ENCODE results near the gene ELANE. TPM values are rescaled to one million over a fixed set of nuclear protein-coding genes. Genes with fewer than 3 reads are reported as not detected.

The ELANE gene
- polyA plus RNA-seq, 1 experiment, result not detected

DNA sequence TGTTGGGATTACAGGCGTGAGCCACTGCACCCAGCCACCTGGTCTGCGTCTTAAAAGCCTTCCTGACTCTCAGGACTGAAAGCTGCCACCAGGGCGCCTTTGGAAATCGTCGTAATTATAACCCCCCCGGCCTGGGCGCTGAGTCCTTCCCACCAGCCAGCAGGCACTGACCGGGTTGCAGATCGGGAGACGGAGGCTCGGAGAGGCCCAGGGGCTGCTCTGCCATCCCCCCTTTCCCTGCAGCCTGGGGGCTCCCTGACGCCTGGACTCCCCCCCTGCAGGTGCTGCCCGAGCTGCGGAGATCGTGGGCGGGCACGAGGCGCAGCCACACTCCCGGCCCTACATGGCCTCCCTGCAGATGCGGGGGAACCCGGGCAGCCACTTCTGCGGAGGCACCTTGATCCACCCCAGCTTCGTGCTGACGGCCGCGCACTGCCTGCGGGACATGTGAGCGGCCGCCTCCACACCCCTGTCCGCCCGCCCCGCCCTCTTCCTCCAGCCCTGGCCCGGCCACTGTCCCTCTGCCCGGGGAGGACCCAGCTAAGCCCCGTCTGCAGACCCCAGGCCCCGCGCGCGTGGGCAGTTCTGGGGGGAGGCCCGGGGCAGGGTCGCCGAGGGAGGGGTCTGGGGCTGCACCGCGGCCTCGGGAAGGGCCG lies 8.8 kb upstream of the ELANE start:
- H3K27me3 ChIP-seq (ENCODE audit: control insufficient read depth, insufficient read depth, low read length), result peaks cover 22% of the 10 kb centered on the region
- ChIA-PET CTCF (interaction anchor here (0.6 kb wide), 1 partner anchor 157 kb away, joined by 7 read pairs; the partner anchor contains the start of gene GRIN3B), POLR2A (no interaction called here)
- no peak for DNase-seq (ENCODE audit: low read depth, low spot score)
- no peak overlapping the region for H3K27ac ChIP-seq (ENCODE audit: low read depth, low read length)
- TF ChIP-seq, protein P1, sequence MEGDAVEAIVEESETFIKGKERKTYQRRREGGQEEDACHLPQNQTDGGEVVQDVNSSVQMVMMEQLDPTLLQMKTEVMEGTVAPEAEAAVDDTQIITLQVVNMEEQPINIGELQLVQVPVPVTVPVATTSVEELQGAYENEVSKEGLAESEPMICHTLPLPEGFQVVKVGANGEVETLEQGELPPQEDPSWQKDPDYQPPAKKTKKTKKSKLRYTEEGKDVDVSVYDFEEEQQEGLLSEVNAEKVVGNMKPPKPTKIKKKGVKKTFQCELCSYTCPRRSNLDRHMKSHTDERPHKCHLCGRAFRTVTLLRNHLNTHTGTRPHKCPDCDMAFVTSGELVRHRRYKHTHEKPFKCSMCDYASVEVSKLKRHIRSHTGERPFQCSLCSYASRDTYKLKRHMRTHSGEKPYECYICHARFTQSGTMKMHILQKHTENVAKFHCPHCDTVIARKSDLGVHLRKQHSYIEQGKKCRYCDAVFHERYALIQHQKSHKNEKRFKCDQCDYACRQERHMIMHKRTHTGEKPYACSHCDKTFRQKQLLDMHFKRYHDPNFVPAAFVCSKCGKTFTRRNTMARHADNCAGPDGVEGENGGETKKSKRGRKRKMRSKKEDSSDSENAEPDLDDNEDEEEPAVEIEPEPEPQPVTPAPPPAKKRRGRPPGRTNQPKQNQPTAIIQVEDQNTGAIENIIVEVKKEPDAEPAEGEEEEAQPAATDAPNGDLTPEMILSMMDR (IDR thresholded peaks at IDR 0.05; ENCODE audit: low read depth, low read length), result peak; percentile 5; the same call in 1 of the 2 replicates
- H3K4me3 ChIP-seq (ENCODE audit: low read depth, low read length), result no peak overlapping the region
- no peaks in the 10 kb centered on the region; the same call in 1 of the 2 replicates for H3K9me3 ChIP-seq (ENCODE audit: control insufficient read depth, insufficient read depth, low read length)

DNA sequence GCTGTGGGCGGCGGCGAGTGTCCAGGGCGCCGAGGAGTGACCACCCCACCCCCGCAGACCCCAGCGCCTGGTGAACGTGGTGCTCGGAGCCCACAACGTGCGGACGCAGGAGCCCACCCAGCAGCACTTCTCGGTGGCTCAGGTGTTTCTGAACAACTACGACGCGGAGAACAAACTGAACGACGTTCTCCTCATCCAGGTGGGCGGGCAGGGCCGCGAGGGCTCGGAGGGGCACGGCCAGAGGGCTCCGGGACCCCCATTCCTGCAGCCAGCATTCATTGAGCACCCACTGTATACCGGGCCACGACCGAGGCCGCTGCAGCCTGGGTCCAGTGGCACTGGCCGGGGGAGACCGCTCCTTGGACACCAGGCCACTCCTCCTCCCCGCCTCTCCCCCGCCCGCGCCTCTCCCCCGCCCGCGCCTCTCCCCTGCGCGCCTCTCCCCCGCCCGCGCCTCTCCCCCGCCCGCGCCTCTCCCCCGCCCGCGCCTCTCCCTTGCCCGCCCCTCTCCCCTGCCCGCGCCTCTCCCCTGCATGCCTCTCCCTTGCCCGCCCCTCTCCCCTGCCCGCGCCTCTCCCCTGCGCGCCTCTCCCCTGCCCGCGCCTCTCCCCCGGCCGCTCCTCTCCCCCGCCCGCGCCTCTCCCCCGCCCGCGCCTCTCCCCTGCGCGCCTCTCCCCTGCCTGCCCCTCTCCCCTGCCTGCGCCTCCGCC lies 8.1 kb upstream of the ELANE start:
- ChIA-PET POLR2A (interaction anchor here (0.6 kb wide), 2 partner anchors 33 to 40 kb away, joined by 3 read pairs; no protein-coding TSS in a partner anchor), CTCF (no interaction called here)
- no peak for DNase-seq (ENCODE audit: low read depth, low spot score)
- Histone ChIP-seq H3K27ac (ENCODE audit: low read depth, low read length) (no peak overlapping the region), H3K9me3 (ENCODE audit: control insufficient read depth, insufficient read depth, low read length) (no peaks in the 10 kb centered on the region; the same call in 1 of the 2 replicates), H3K27me3 (ENCODE audit: control insufficient read depth, insufficient read depth, low read length) (peaks cover 26% of the 10 kb centered on the region), H3K4me3 (ENCODE audit: low read depth, low read length) (no peak overlapping the region)
- TF ChIP-seq, protein P1 (IDR thresholded peaks at IDR 0.05; ENCODE audit: low read depth, low read length), result no peak

DNA sequence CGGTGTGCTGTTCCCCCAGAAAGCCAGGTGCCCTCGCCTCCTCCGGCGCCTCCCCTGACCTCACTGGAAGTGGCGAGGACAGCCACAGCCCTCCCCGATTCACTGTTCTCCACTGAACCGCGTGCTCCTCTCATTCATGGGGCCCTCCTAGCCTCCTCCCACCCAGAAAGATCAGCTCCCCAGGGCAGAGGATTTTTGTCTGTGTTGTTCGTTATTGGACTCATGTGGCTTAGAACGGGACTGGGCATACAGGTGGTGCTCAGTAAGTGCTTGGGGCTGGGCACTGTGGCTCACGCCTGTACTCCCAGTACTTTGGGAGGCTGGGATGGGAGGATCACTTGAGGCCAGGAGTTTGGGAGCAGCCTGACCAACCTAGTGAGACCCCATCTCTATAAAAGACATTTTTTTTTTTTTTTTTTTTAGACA lies 7.5 kb upstream of the ELANE start:
- no peaks in the 10 kb centered on the region; the same call in 1 of the 2 replicates for H3K9me3 ChIP-seq (ENCODE audit: control insufficient read depth, insufficient read depth, low read length)
- ChIA-PET CTCF (no interaction called here), POLR2A (interaction anchor here (0.6 to 0.7 kb wide), 3 partner anchors 32 to 51 kb away, joined by 3 read pairs; no protein-coding TSS in a partner anchor)
- no peak overlapping the region for H3K4me3 ChIP-seq (ENCODE audit: low read depth, low read length)
- DNase-seq (ENCODE audit: low read depth, low spot score), result no peak
- no peak overlapping the region for H3K27ac ChIP-seq (ENCODE audit: low read depth, low read length)
- H3K27me3 ChIP-seq (ENCODE audit: control insufficient read depth, insufficient read depth, low read length), result peaks cover 26% of the 10 kb centered on the region
- TF ChIP-seq, protein P1 (IDR thresholded peaks at IDR 0.05; ENCODE audit: low read depth, low read length), result no peak

DNA sequence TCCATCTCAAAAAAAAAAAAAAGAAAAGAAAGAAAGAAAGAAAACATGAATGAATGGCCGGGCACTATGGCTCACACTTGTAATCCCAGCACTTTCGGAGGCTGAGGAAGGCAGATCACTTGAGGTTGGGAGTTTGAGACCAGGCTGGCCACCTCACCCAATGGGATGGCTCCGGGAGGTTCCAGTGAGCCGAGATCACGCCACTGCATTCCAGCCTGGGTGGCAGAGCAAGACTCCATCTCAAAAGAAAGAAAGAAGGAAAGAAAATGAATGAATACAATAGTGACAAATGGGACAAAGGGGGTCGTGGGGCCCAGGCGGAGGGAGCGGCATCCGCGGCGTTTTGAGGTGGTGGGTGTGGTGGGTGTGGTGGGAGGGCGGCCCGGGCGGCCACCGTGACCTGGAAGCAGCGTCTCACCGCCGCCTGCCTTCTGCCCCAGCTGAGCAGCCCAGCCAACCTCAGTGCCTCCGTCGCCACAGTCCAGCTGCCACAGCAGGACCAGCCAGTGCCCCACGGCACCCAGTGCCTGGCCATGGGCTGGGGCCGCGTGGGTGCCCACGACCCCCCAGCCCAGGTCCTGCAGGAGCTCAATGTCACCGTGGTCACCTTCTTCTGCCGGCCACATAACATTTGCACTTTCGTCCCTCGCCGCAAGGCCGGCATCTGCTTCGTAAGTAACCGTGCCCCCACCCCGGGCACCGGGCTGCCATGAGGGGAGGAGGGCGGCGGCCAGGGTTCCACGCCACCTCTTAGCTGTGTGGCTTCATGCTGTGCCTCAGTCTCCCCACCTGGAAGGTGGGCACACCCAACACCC lies 6.2 kb upstream of the ELANE start:
- TF ChIP-seq, protein P1 (IDR thresholded peaks at IDR 0.05; ENCODE audit: low read depth, low read length), result no peak
- H3K27me3 ChIP-seq (ENCODE audit: control insufficient read depth, insufficient read depth, low read length), result peaks cover 26% of the 10 kb centered on the region
- no peak overlapping the region for H3K4me3 ChIP-seq (ENCODE audit: low read depth, low read length)
- no peak for DNase-seq (ENCODE audit: low read depth, low spot score)
- H3K27ac ChIP-seq (ENCODE audit: low read depth, low read length), result no peak overlapping the region
- CTCF ChIA-PET, result interaction anchor here (1.1 kb wide), 1 partner anchor 76 kb away, joined by 5 read pairs; no protein-coding TSS in a partner anchor
- POLR2A ChIA-PET, result interaction anchor here (0.6 kb wide), 1 partner anchor 44 kb away, joined by 13 read pairs; no protein-coding TSS in a partner anchor
- no peaks in the 10 kb centered on the region; the same call in 1 of the 2 replicates for H3K9me3 ChIP-seq (ENCODE audit: control insufficient read depth, insufficient read depth, low read length)
